GM19328 (cell line): ENCODE data around the gene ZNF837.
"Not testable (repeated sequence)": the region's sequence is repeated elsewhere in the genome, so short reads cannot be mapped to it uniquely, and the experiment has no call there.

Source experiments
- ATAC-seq: cut with Tn5 transposase; IDR thresholded peaks from one replicate; pipeline ENCODE4 v1.9.1; 2021; ENCODE audit warnings: mild to moderate bottlenecking, moderate library complexity; ENCODE audit not compliant: unreplicated experiment

ZNF837 gene

DNA sequence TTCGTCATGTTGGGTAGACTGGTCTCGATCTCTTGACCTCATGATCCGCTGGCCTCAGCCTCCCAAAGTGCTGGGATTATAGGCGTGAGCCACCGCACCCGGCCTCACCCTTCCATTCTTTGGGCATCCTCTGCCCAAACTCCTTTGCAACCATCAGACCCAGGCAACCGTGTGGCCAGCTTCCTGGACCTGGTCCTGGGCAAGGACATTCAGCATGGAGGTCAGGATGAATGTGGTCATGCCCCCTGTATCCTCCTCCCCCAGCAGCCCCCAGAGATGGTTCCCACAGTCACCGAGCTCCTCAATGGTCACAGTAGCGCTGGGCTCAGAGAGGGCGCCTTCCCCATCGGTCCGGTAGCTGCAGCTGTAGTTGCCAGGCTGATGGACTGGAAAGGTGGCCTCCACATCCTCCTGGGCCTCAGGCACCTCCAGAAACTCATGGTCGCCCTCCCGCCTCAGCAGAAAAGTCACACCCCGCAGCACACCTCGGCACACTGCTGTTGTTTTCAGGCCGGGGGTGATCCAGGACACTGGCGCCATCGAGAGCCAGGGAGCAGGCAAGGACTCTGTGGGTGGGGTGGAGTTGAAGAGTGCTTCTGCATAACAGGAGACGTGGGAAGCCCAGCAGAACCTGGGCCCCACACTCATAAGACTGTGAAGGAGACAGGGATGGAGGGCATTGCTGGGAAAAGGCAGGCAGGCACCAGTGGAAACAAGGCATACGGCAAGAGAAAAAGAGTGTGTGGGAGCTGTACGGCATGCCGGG lies 28.7 kb downstream of the ZNF837 start:
- ATAC-seq: no peak

DNA sequence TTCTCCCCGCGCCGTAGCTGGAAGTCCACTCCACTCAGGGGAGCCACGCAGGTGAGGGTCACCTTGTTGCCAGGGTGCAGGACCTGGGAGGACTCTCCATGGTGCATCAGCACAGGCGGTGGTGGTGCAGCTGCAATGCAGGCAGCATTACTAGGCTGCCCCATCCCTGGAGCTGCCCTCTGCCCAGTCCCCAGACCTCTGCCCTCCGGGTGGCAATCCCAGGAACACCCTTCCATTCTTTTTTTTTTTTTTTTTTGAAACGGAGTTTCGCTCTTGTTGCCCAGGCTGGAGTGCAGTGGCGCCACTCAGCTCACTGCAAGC lies 29.3 kb downstream of the ZNF837 start:
- no peak for ATAC-seq

DNA sequence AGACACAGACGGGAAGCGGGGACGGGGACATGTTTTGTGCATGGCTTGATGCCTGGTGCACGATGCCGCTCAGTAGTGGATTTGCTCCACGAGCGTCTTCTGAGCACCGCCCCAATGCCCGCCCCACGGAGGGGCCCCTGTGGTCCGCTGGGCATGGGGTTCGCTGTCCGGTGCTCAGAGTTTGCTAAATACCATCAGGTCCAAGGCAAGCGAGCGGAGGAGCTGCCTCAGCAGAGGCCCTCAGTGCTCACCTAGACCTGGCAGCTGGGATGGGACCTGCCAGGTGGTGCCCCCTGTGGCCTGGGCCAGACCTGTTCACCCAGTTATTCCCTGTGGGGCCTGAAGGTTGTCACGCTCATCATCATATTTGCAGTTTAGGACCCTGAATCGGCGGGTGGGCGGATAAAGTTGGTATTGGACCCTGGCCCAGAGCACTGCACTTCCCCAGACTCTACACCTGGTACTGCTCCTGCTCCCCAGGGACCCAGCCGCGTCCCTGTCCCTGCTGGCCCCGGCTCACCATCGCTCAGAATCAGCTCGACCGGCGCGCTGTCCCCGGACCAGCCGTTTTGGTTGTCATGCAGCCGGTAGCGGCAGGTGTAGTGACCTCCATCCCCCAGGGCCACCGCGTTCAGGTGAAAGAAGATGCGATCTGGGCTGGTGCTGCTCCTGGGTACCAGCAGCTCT lies 29.8 kb downstream of the ZNF837 start:
- ATAC-seq: no peak

DNA sequence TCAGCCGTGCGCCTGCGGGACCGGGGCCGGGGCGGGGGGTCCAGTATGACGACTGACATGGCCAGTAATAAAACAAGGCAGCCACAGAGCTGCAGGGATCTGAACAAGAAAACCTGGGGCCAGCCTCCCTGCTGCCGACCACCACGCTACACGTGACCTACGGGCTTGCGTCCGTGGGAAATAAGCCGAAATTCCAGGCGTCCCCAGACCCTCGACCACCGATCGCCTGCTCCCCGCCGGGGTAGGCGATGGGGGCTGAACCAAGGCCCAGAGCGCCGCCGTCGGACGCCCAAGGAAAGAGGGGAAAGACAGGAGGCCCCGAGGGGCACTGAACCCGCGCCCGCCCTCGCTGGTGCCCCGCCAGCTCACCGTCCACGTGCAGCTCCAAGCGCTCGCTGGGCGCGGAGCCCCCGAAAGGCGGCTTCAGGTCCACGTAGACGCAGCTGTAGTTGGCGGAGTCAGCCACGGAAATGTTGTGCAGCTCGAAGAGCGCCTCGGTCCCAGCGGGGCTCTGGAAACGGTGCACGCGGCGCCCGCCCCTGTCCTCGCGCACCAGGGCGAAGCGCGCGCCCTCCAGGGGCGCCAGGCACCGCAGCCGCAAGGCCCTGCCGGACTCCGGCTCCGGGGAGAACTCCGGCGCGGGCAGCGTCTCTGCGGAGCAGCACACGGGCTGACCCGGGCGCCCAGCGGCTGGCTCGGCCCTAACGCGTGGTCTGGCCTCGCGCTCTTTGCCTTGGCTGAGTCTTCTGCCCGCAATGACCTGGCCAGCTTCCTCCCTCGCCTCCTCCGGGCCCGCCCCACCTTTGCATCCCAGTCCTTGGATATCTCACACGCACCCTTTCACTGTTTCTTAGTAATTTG lies 30.6 kb downstream of the ZNF837 start:
- ATAC-seq: no peak

DNA sequence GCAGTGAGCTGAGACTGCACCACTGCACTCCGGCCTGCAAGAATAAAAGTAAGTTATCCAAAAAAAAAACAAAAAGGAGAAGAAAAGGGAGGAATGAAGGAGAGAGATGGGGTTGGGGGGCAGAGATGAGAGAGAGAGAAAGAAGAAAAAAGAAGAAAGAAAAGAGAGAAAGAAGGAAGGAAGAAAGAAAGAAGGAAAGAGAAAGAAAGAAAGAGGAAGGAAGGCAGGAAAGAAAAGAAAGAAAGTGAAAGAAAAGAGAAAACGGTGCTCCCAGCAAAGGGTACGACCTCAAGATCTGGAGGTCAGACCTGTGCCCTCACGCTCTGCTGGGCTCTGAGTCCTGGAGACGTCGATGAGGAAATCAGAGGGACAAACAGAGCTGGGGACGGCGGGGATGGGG lies 31.2 kb downstream of the ZNF837 start:
- no peak for ATAC-seq

DNA sequence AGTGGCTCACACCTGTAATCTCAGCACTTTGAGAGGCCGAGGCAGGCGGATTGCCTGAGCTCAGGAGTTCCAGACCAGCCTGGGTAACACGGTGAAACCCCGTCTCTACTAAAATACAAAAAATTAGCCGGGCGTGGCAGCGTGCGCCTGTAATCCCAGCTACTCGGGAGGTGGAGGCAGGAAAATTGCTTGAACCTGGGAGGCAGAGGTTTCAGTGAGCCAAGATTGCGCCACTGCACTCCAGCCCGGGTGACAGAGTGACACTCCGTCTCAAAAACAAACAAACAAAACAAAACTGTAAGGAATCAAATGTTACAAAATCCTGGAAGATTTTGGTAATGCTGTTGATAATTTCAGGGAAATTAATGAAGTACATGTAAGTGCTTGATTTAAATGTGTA lies 32.8 kb downstream of the ZNF837 start:
- ATAC-seq: not testable (repeated sequence)

- ATAC-seq: peak; percentile 82
Observed at GRCh38 chr19:58346961-58347929, 33.6 kb downstream of the ZNF837 start.

DNA sequence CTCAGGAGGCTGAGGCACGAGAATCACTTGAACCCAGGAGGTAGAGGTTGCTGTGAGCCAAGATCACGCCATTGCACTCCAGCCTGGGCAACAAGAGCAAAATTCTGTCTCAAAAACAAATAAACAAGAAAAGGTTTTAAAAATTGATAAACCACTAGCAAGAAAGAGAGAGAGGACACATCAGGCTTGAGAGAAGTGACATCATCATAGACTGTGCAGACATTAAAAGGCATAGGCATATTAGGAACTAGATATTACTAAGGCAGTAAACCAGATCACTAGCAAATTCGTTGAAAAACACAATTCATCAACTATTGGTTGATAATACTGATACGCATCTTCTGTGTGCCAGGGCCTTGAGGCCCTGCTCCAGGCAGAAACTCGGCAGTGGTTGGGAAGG lies 35.3 kb downstream of the ZNF837 start:
- ATAC-seq: no peak

DNA sequence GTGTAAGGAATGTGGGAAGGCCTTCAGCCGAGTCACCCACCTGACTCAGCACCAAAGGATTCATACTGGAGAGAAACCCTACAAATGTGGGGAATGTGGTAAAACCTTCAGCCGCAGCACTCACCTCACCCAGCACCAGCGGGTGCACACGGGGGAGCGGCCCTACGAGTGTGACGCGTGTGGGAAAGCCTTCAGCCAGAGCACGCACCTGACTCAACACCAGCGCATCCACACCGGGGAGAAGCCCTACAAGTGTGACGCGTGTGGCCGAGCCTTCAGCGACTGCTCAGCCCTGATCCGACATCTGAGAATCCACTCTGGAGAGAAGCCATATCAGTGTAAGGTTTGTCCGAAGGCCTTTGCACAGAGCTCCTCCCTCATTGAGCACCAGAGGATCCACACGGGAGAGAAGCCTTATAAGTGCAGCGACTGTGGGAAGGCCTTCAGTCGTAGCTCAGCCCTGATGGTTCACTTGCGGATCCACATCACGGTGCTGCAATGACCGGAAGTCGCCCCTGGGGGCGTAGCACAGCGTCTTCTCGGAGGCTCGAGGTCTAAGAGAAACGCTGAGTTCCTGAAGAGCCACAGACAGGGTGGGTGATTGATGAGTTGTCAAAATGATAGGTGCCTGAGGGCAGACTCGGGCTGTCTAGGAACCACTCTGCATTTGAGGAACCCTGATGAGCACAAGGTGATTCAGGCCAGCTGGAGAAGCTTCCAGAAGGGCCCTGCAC lies 41.8 kb downstream of the ZNF837 start:
- no peak for ATAC-seq

DNA sequence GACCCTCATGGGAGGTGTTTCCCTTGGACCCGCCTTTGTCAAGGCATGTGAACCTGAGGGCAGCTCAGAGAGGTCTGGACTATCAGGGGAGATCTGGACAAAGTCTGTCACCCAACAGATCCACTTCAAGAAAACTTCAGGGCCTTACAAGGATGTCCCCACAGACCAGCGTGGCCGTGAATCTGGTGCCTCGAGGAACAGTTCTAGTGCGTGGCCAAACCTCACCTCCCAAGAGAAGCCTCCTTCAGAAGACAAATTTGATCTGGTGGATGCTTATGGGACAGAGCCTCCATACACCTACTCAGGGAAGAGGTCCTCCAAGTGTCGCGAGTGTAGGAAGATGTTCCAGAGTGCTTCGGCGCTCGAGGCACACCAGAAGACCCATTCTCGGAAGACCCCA lies 42.5 kb downstream of the ZNF837 start:
- no peak for ATAC-seq

DNA sequence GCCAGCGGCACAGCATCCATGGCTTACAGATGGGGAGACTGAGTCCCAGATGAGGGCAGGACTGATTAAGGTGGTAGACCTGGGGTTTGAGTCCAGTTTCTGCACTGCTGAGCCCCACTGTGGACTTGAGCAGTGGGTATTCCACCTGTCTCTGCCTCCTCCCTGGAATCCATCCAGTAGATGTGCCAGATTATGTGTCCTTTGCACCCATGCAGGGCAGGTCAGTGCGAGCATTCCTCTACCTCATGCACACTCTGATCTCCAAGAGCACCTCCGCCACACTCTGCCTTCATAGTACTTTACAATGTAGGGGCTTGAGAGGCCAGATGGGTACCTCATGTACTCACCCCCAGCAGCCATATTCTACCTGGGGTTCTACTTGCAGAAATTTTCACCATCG lies 44.0 kb downstream of the ZNF837 start:
- no peak for ATAC-seq

DNA sequence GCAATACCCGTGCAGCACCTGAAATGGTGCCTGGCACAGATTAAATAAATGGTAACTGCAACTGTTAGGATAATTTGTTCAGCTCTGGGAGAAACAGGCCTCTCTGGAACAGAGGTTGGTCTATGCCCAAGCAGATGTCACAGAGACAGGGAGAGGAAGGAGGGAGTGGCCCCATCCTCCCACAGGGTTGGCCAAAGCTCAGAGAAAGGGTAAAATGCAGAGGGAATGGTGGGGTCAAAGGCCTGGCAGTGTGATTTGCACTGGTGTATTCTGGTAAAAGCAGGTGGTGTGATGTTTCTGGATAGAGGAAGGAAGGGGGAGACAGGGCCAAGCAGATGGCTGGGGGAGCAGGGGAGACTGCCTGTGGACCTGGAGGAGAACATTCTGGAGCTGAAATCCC lies 44.6 kb downstream of the ZNF837 start:
- no peak for ATAC-seq

DNA sequence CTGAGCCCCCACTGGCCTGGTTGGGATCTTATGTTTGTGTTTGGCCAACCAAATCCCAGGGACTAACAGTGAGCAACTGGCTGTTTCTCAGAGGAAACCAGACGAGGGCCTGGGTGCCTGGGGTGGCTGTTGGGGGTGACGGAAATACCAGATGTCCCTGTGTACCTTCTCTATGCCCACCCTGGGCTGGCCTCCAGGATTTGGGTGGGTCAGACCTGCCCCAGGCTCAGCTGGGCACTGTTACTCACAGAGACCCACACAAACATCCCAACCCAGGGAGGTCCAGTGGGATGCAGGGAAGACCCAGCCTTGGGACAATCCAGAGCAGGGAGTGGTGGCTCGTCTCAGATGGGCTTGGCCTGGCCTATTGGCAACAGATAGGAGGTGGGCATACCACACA lies 45.2 kb downstream of the ZNF837 start:
- ATAC-seq: no peak

GRCh38 chr19:58334691-58335249 lies 46.1 kb downstream of the ZNF837 start:
- no peak for ATAC-seq

DNA sequence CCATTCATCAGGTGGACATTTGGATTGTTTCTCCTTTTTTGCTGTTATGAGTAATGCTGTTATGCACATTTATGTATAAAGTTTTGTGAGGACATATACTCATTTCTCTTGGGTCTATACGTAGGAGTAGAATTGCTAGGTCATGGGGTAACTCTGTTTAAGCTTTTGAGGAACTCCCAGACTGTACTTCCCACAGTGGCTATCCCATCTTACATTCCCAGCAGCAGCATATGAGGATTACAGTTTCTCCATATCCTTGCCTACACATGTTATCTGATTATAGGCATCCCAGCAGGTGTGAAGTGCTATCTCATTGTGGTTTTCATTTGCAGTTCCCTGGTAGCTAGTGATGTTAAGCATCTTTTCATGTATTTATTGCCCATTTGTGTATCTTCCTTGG lies 48.1 kb downstream of the ZNF837 start:
- ATAC-seq: no peak

GRCh38 chr19:58330458-58330857 lies 50.4 kb downstream of the ZNF837 start:
- no peak for ATAC-seq

- no peak for ATAC-seq
Observed at GRCh38 chr19:58328999-58329398, 51.8 kb downstream of the ZNF837 start.

- ATAC-seq: peak; percentile 73
Observed at GRCh38 chr19:58326914-58327726, 53.7 kb downstream of the ZNF837 start, which contains the start of gene ZSCAN22. Gene ZSCAN22, plus strand, starts transcription at chr19:58326994. Its CDS starts 7,809 bp downstream, at chr19:58334803.

DNA sequence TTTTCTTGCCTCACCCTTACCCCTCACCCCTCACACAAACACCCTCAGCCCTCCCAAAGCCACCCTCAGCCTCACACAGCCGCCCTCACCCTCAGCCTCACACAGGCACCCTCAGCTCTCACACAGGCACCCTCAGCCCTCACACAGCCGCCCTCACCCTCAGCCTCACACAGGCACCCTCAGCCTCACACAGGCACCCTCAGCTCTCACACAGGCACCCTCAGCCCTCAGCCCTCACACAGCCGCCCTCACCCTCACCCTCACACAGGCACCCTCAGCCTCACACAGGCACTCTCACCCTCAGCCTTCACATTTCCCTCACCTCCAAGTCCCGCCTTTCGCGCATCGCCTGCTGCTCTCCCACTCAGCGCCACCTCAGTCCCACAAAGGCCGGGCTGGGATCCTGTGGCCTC lies 54.3 kb downstream of the ZNF837 start:
- no peak for ATAC-seq
